Posterior cingulate gyrus (tissue), 11 donors: ENCODE measurements around the gene KCNMA1.

ENCODE experiments used
- DNase-seq, 10 donors: peaks; one replicate each; pipeline versions ENCODE4 v3.0.0 to v3.0.0-alpha.2; 2020 to 2021; ENCODE audit warnings: mixed read lengths in 3 of 10
- intact Hi-C: fragments of 100-400 bp; cut with DNase I; formaldehyde crosslinking; loops from one replicate; pipeline ENCODE4 v1.15.1; 2023

Gene KCNMA1

DNA sequence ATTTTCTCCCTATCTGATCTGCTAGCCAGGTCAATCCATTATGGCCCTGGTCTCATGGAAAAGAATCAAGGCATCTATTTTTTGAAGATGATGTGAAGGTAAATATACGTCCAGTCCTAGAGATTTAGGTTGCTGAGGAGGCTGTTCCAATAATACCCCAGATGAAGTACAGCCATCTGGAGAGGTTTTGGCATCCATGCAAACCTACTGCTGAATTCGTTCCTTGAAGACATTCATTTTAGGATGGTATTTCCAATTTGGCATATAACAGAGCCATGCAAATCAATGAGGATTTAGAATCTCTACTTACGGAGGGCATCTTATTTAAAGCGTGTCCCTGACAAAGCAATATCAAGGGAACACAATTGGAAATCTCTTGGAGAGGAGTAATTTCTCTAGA lies 465.5 kb downstream of the KCNMA1 start:
- DNase-seq, result no peak
- intact Hi-C loops, result loop anchor here (5.0 to 10.0 kb wide), 2 partner anchors 220 to 323 kb away; no protein-coding TSS in a partner anchor

DNA sequence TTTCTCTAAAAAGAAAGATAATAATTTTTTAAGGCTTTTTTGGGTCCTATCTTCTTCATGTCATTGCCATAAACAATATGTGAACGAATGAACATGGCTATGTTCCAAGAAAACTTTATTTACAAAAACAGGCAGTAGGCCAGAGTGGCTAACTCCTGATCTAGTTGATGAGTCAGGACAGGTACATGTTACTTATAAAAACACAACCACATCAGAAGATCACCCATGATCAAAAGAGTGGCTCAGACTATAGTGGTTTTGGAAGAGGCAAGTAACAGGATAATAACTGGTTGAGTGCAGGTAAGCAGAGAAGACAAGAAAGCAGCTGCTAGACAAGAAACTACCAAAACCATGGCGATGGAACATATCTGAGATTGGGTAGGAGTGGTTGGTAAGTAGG lies 468.7 kb downstream of the KCNMA1 start:
- intact Hi-C loops, result no loop called here
- DNase-seq, result no peak

DNA sequence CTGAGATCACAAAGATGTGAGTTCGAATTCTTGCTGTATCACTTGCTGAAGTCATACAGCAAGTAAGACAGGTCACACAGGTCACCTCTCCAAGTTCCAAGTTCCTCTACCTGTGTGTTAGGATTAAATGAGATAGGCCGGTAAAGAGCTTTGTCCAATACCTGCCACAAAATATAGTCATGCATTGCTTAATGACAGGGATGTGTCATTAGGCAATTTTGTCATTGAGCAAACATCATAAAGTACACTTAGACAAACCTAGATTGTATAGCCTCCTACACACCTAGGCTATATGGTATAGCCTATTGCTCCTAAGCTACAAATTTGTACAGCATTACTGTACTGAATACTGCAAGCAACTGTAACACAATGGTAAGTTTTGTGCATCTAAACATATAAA lies 469.4 kb downstream of the KCNMA1 start:
- intact Hi-C loops, result no loop called here

DNA sequence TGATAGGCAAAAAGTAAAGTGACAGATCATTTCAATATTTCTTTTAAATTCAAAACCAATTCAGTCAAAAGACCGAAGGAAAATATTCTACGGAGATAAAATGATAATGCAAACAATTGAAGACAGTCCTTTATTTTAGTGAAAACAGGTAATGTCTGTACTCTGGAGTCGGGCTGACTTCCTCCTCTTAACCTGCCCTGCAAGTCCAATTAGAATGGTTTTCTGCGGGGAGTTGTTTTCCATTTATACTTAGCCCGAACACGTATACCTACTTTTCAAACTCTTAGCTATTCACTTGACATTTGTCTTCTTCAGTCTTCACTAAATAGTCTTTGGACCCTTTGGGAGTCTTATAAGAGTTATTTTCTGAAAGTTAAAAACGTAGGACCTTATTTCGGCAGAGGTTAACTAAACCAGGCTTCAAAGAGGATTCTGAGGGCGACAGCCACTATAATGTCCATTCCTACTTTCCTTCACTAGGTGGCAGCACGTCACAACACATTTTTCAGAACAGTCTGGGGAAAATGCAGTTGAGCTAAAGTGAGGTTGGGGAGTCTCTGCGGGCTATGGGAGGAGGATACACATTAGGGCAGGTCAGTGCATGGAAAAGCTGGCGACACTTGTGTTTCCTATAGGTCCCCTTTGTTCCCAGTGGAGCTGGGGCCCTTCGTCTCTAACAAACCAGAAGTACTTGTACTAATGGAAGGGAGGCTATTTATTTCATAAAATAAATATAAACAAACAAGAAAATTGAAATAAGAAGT lies 472.0 kb downstream of the KCNMA1 start:
- peak in 6 of 10 donors; percentile 17 to 87 (median 47) for DNase-seq
- intact Hi-C loops, result no loop called here

More for the DNA sequence above, 469.4 kb downstream of the KCNMA1 start:
- DNase-seq, result no peak

DNA sequence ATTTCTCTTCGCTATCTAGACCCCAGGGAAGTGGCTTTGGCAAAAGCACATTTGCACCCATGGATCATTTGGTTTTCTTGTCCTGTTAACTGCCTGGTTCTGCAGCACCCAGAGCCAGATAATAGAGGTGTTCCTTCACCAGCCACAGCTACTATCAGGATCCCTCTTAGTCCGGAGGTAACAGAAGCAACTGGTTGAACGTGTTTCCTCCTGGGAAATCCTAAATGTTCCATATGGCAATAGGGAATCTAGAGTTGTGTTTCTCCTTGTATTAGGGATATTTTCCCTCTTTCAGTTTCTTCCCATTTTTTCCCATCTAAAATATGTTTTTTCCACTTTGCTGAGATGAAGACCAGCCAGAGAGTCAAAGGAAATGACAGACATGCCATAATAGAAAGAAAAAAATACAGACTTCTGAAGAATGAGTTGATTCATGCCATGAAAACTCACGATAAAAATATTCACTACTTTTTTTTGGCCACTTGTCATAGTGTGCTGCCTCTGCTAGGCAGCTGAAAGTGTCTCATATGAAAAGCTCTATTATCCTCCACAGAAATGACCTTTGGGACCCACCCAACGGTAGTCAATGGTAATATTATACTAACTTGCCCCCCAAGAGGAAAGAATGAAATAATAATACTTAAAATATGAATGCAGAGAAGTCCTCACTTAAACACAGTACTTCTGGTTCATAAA lies 472.8 kb downstream of the KCNMA1 start:
- intact Hi-C loops, result no loop called here
- DNase-seq, result no peak

DNA sequence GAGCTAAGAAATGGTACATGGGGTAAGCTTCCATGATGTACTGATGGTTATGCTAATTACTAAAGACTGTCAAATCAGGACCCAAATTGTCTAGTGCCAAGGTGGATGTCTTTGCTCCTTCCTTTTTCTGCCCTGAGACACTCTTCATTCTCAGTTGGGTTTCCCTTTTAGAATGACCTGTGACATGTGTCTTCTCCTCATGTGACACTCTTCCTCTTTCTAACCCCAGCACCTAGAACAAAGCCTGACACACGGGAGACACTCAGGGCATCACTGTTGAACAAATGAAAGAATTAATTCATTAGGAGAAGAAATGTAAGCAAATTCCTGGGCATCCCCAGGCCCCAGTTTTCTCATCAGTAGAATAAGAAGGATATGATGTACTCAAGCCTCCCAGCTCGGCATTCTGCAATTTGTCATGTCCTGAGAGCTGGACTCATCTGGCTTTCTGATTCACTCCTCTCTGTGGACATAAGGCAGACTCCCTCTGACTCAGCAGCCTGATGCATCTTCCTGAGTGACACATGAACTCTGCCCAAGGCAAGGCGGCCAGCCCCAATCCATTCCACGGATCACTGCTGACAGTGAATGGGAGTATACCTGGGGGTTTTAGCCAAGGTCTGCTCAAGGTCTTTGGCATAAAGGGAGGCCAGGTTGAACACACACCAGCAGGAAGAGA lies 473.8 kb downstream of the KCNMA1 start:
- DNase-seq, result peak in 1 of 10 donors; percentile 27
- intact Hi-C loops, result no loop called here

DNA sequence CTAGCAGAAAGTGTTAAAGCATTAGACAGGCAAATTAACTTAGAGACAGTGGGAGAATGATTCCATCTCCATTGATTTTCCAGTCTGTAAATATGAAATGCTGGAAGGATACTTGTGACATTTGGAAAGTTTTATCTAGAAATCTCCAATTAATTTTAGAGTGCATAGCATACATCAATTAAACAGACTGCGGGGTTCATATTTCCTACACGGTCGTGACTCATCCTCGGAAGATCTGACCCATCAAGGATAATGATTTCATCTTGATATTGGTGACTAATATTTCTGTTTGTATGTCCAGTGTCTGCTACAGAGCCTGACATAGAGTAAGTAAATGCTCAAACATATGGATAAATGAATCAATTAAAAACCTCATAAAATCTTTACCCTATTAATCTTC lies 474.9 kb downstream of the KCNMA1 start:
- DNase-seq, result no peak
- intact Hi-C loops, result no loop called here

DNA sequence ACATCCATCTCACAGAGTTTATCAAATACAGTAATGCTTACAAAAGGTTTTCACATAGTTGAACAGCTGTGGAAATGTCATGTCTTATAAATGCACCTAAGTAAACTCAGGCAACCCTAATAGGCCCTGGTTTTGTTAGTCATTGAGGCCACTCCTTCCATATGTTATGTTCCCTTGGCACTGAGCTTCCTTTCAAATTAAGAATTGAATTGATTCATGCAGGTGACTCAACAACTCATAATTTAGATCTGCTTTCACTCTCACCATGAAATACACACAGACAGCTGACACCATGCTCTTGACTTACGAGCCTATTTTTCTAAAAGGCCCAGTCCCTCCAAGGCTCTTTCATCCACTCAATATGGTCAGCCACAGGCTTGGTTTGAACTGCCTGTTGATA lies 476.9 kb downstream of the KCNMA1 start:
- no peak for DNase-seq
- intact Hi-C loops, result no loop called here

DNA sequence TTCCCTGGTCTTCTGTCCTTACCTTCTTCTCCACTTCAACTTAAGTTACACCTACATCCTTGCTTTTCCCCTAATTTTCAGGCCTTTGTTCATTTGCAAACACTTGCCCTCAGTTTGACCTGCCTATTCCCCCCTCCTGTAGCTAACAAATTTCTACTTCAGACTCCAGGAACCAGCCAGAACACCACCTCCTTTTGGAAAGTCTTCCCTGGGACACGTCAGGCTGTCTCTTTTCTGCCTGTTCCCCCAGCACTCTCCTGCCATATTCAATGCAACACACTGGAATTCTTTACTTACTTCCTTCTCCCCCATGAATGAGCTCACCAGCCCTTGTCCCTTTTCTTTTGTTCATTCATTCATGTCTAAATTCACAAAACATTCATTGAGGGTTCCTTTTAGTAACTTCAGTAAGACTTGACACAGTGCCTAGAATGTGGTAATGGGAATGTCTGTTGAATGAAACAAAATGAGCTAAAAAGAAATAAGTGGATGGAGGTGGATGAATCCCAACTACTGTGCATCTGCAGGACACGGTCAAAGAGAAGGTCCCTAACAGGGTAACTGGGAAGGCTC lies 478.0 kb downstream of the KCNMA1 start:
- no peak for DNase-seq
- intact Hi-C loops, result no loop called here

DNA sequence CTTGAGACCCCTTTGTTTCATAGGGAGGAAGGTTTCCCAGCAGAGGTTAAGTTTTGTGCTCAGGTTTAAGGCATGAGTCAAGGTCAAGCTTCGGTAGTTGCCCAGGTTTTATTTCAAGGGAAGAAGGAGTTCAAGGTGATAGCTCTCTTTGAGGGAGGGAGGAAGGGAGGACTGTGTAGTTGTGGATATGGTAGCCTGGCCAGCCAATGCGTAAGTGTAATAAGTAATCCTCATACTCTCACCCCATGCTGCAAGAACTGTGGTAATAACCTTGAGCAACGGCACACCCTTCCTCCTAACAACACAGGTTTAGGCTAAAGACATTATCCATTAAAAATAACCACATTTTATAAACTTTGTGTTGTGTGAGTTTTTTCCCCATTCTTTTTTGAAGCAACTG lies 478.9 kb downstream of the KCNMA1 start:
- intact Hi-C loops, result no loop called here
- DNase-seq, result no peak

DNA sequence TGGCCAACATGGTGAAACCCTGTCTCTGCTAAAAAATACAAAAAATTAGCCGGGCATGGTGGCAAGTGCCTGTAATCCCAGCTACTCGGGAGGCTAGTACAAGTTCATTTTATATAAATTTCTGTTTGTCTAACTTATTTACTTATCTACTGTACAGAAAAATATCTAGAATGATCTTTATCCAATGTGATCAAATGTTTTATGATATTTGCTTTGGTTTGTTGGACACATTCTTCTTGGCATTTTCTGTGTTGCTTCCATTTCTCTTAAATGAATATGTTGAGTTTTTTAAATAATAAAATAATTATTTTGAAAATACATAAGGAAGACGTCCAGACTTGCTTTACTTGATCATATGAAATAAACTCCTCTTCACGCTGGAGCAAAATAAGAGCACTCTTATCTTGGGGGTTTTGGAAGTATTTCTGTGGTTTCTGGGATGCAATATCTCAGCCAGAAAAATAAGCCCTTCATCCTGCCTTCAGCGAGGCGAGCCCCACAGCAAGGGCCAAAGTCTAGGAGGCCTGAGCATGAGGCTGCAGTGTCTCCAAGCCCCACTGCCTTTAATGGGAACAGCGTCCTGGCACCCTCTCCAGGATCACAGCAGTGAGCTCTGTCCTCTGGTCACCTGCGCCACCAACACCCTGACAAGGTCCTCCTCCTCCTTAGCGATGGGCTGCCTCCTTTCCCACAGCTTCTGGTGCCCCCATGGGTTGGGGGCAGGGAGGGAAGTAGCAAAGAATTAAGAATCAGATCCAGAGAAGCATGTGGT lies 480.2 kb downstream of the KCNMA1 start:
- intact Hi-C loops, result no loop called here
- no peak for DNase-seq

DNA sequence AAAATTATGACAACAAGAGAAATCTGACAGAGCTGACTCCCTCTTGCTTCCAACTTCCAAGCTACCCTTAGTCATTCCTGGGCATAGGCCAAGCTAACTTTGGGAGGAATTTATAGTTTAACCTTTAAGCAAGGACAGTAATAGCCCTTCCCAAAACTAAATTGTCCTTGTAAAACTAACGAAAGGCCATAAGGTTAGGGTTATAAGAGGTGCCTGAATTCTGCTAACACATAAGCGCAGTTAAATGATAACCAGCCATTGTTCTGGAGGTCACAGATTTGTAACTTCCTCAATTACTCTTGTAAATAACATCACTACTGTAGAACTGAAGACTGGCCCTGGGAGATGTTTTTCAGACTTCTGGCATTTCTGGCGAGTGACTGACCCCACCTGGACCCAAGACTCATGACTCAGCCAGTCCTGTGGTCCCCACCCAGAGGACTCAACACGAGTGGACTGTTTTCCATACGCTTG lies 481.2 kb downstream of the KCNMA1 start:
- intact Hi-C loops, result no loop called here
- DNase-seq, result no peak

DNA sequence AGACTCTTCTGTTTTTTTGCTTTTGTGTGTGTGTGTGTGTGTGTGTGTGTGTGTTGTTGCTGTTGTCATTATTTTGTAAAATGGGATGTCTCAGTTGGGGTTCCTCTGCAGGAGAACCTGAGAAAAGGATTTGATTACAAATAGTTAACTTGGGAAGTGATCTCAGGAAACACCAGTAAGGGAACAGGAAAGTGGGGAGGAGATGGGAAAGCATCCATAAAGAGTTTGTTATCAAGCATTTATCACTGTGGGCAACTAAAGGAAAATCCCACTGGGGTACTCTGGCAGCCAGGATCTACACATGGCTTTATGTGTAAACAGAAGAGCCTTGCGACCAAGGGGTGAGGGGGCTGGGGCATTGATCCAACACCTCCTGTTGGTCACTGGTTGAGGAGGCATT lies 485.4 kb downstream of the KCNMA1 start:
- intact Hi-C loops, result no loop called here
- no peak for DNase-seq

DNA sequence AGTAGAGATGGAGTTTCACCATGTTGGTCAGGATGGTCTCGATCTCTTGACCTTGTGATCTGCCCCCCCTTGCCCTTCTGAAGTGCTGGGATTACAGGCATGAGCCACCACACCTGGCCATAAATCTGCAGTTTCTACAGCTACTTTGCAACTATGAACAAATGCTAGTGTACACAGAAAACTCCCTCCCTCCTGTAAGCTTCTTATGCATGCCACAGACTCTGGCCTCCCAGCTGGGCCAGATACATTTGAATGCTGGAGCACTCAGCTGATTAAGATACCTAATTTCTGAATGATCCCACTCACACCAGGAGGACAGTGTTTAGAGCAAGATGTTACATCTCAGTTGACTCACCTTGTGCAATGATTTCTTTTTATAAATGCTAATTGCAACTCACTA lies 486.2 kb downstream of the KCNMA1 start:
- DNase-seq, result no peak
- intact Hi-C loops, result no loop called here

DNA sequence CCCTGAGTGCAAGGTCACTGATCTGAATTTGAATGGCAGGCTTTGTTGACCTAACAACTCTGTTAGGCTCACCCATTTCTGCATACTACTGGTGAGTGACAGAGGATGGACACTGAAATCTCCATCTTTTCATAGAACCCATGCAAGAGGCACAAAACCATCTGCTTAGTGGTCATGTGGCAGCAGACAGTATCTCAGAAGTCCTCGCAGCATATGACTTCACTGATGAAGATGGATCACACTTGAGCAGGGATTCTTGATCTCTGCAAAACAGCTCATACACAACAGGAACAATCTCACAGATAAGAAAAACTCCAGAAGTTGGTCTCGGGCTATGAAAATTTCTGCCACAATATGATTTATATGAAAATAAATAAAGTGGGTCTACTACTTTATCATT lies 487.9 kb downstream of the KCNMA1 start:
- no peak for DNase-seq
- intact Hi-C loops, result no loop called here

DNA sequence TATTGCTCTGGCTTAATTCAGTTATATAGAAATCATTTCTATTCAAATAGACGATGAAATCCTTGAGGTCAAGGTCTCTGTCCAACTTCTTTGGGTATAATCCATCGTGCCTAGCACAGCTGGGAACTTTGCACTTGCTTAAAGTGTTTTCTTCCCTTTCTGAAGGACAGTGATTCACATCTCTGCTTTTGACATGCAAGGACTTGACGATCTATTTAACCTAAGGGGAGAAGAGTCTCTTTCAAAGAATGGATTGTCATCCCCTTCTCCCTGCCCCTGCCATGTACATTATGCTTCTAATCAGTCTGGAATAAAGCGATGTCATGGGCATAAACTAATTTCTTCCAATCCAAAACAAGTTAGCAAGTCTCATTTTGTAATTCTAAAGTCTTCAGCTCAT lies 488.6 kb downstream of the KCNMA1 start:
- intact Hi-C loops, result no loop called here
- DNase-seq, result no peak

DNA sequence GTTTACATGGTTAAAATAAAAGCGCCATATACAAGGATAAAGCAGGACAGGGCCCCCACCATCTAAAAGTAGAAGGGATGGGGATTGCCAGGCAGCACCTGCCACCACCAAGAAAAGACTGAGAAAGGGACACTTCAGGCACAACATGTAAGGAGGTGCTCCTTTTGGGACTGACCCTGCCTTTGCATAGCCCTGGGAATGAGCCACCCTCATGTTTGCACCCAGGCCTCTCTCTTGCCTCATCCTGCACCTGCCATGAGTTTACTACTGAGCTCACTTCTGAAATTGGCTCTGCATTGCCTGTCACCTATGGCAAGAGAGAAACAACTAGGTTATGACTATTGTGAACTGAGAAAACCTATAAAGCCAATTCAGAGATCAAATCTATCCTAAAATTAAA lies 489.7 kb downstream of the KCNMA1 start:
- no peak for DNase-seq
- intact Hi-C loops, result no loop called here

DNA sequence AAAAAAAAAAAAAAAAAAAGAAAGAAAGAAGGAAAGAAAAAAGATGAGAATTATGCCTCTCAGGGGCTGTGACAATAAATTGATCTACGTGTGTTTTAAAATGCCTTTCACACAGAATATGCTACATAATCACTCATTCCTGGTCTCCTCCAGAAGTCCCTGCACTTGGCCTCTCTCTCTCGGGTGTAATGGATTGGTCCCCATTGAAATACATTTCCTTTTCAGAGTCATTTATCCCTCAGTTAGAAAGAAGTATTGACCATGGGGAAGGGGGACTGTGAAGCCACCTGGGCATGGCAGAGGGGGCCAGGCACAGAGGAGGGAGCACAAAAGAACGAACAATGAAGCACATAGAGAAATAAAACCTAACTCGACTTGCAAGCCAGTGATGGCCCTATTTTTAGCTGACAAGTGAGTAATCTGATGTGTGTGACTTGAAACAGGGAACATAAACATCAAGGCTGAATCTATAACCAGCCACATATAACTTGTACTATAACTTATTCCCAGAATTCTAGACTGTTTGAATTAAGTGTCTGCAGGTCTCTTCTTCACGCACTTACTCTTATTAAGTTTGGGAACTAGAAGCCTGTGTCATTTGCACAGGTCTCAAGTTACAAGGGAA lies 490.8 kb downstream of the KCNMA1 start:
- no peak for DNase-seq
- intact Hi-C loops, result no loop called here

DNA sequence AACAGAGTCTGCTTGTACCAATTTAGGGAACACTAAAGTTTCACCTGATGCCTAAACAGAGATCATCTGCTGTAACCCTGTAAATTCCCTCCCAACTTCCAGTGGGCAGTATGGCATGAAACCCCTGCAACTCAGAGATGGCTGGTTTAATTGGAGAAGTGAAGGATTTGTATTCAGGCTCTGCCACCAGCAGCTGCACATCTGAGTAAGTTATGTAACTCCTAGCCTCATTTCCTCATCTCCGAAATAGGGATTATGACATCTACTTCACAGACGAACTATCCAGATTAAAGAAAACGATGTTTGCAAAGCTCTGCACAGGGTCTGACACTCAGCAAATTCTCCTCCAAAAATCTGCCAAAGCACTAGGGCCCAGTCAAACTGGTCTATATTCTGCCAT lies 493.0 kb downstream of the KCNMA1 start:
- no peak for DNase-seq
- intact Hi-C loops, result no loop called here
